Mesendoderm (in vitro differentiated cells): ENCODE results near the gene BFSP1.
A peak's percentile ranks its signal among the peaks of the same experiment; 100 is the strongest.

ENCODE experiments used
- DNase-seq: peaks from one replicate; pipeline ENCODE4 v3.0.0; 2013
- H2AK5ac ChIP-seq: 2 replicates; pipeline ENCODE4 v1.6.1; 2013; ENCODE audit warnings: low read length, inconsistent platforms
- H2BK120ac ChIP-seq: 2 replicates; pipeline ENCODE4 v1.6.1; 2013; ENCODE audit warnings: low read depth, mild to moderate bottlenecking, low read length, moderate library complexity, mixed read lengths
- H2BK15ac ChIP-seq: replicated peaks from 2 replicates; pipeline ENCODE4 v1.6.1; 2013; ENCODE audit warnings: low read depth, mild to moderate bottlenecking, moderate library complexity
- H2BK5ac ChIP-seq: 2 replicates; pipeline ENCODE4 v1.6.1; 2013; ENCODE audit warnings: low read length, inconsistent platforms
- H3K18ac ChIP-seq: 2 replicates; pipeline ENCODE4 v1.6.1; 2013; ENCODE audit warnings: mild to moderate bottlenecking, low read length, mixed read lengths
- H3K23ac ChIP-seq: one replicate; pipeline ENCODE4 v1.6.1; 2013; ENCODE audit warnings: low read length
- H3K27ac ChIP-seq: 2 replicates; pipeline ENCODE4 v1.5.1; 2013; ENCODE audit warnings: low read depth, mild to moderate bottlenecking, inconsistent platforms, low read length, moderate library complexity
- H3K27me3 ChIP-seq: 2 replicates; pipeline ENCODE4 v1.6.1; 2013; ENCODE audit warnings: low read length, control low read depth, mild to moderate bottlenecking, inconsistent platforms; ENCODE audit not compliant: insufficient read depth, poor library complexity
- H3K36me3 ChIP-seq: 2 replicates; pipeline ENCODE4 v1.6.1; 2013; ENCODE audit warnings: low read length, inconsistent platforms; ENCODE audit not compliant: control insufficient read depth, insufficient read depth
- H3K4ac ChIP-seq: one replicate; pipeline ENCODE4 v1.6.1; 2013; ENCODE audit warnings: low read depth, mild to moderate bottlenecking, low read length, moderate library complexity
- H3K4me1 ChIP-seq: 2 replicates; pipeline ENCODE4 v1.6.1; 2013; ENCODE audit warnings: low read depth, low read length, inconsistent platforms; ENCODE audit not compliant: control insufficient read depth
- H3K4me2 ChIP-seq: 2 replicates; pipeline ENCODE4 v1.6.1; 2013; ENCODE audit warnings: low read length
- H3K4me3 ChIP-seq: 2 replicates; pipeline ENCODE4 v1.5.1; 2013; ENCODE audit warnings: mild to moderate bottlenecking, low read length
- H3K56ac ChIP-seq: one replicate; pipeline ENCODE4 v1.6.1; 2013; ENCODE audit warnings: low read length
- H3K79me1 ChIP-seq: 2 replicates; pipeline ENCODE4 v1.6.1; 2013; ENCODE audit warnings: low read length, inconsistent platforms
- H3K79me2 ChIP-seq: 2 replicates; pipeline ENCODE4 v1.6.1; 2013; ENCODE audit warnings: mild to moderate bottlenecking, low read length; ENCODE audit not compliant: control insufficient read depth, insufficient read depth
- H3K9ac ChIP-seq: 2 replicates; pipeline ENCODE4 v1.6.1; 2013; ENCODE audit warnings: low read length, inconsistent platforms
- H4K5ac ChIP-seq: one replicate; pipeline ENCODE4 v1.6.1; 2013; ENCODE audit warnings: low read length
- H4K8ac ChIP-seq: one replicate; pipeline ENCODE4 v1.6.1; 2013; ENCODE audit warnings: low read depth, mild to moderate bottlenecking, control low read depth, low read length, moderate library complexity
- WGBS: extraction: QIAGEN DNeasy Blood & Tissue Kit; methylation state at CpG from one replicate; pipeline ENCODE4 v1.1.7; 2013; ENCODE audit warnings: low lambda C conversion rate, missing lambda C conversion rate; ENCODE audit not compliant: insufficient coverage; ENCODE audit errors: extremely low coverage; 5-methylcytosine and 5-hydroxymethylcytosine counted together

The BFSP1 gene

DNA sequence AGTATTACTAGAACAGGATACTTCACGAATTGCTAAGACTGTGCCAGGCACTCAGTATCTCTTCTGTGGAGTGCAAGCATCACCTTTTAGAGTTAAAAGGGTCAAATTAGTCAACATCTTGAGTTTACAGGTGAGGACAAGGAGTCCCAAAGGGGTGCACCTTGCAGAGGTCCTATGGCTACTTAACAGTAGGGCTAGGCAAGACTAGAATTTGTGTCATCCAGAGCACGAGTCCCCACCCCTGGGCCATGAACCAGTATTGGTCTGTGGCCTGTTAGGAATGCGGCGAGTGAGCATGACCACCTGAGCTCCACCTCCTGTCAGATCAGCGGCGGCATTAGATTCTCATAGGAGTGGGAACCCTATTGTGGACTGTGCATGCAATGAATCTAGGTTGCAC lies 28.2 kb upstream of the BFSP1 start:
- H3K27me3 ChIP-seq, result no peaks in the 10 kb centered on the region
- no peak overlapping the region for H3K27ac ChIP-seq
- WGBS, result no CpG with 5 or more reads among the region's 6 CpGs
- H4K5ac ChIP-seq, result no peak overlapping the region
- H2BK120ac ChIP-seq, result no peak overlapping the region
- H3K18ac ChIP-seq, result no peak overlapping the region
- no peak overlapping the region for H2AK5ac ChIP-seq
- H3K79me1 ChIP-seq, result no peaks in the 10 kb centered on the region
- no peak overlapping the region for H3K56ac ChIP-seq
- no peak overlapping the region for H3K9ac ChIP-seq
- H3K4me2 ChIP-seq, result no peak overlapping the region
- no peak overlapping the region for H3K23ac ChIP-seq
- no peak overlapping the region for H2BK15ac ChIP-seq
- H4K8ac ChIP-seq, result no peak overlapping the region
- DNase-seq, result peak; percentile 30
- peaks cover 1% of the 10 kb centered on the region for H3K4me1 ChIP-seq
- no peaks in the 10 kb centered on the region for H3K36me3 ChIP-seq
- no peaks in the 10 kb centered on the region for H3K79me2 ChIP-seq
- no peak overlapping the region for H3K4me3 ChIP-seq
- no peak overlapping the region for H3K4ac ChIP-seq
- H2BK5ac ChIP-seq, result no peak overlapping the region

DNA sequence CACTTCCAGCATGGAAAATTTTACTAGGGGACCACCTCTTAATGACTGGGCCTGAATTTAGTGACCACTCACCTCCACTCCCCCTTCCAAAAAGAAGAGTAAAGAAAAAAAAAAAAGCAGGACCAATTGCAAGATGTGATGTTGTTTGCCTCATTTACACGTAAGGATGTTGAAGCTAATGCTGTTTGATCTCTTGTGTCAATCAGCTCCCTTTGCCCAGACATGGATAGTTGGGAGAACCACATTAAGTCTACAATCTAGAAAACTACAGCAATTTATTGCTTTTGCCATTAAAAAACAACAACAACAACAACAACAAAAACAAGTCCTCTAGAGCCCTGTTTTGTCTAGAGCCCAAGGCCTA lies 27.7 kb upstream of the BFSP1 start:
- WGBS, result no CpG with 5 or more reads among the region's 1 CpG

GRCh38 chr20:17558154-17558940 lies 27.2 kb upstream of the BFSP1 start:
- H3K79me1 ChIP-seq, result no peaks in the 10 kb centered on the region
- peaks cover 1% of the 10 kb centered on the region for H3K4me1 ChIP-seq
- no peak overlapping the region for H2AK5ac ChIP-seq
- H4K5ac ChIP-seq, result no peak overlapping the region
- H3K9ac ChIP-seq, result no peak overlapping the region
- H3K23ac ChIP-seq, result no peak overlapping the region
- H3K27ac ChIP-seq, result peak overlapping the region; percentile 33
- H3K18ac ChIP-seq, result no peak overlapping the region
- no peak overlapping the region for H3K4me2 ChIP-seq
- no CpG with 5 or more reads among the region's 7 CpGs for WGBS
- H2BK15ac ChIP-seq, result no peak overlapping the region
- H3K27me3 ChIP-seq, result no peaks in the 10 kb centered on the region
- no peak overlapping the region for H2BK5ac ChIP-seq
- H3K4ac ChIP-seq, result no peak overlapping the region
- no peak overlapping the region for H3K56ac ChIP-seq
- no peak overlapping the region for H2BK120ac ChIP-seq
- no peaks in the 10 kb centered on the region for H3K36me3 ChIP-seq
- no peak overlapping the region for H3K4me3 ChIP-seq
- DNase-seq, result peak; percentile 89
- no peak overlapping the region for H4K8ac ChIP-seq
- no peaks in the 10 kb centered on the region for H3K79me2 ChIP-seq

More for the DNA sequence above, 27.7 kb upstream of the BFSP1 start:
- H3K4me3 ChIP-seq, result no peak overlapping the region
- H3K4me1 ChIP-seq, result peaks cover 1% of the 10 kb centered on the region
- H2BK5ac ChIP-seq, result no peak overlapping the region
- no peaks in the 10 kb centered on the region for H3K79me2 ChIP-seq
- no peak overlapping the region for H4K8ac ChIP-seq
- H3K18ac ChIP-seq, result no peak overlapping the region
- no peak overlapping the region for H2BK15ac ChIP-seq
- H3K23ac ChIP-seq, result no peak overlapping the region
- H2BK120ac ChIP-seq, result no peak overlapping the region
- no peak overlapping the region for H4K5ac ChIP-seq
- H3K56ac ChIP-seq, result no peak overlapping the region
- H3K79me1 ChIP-seq, result no peaks in the 10 kb centered on the region
- no peaks in the 10 kb centered on the region for H3K36me3 ChIP-seq
- no peak overlapping the region for H3K4me2 ChIP-seq
- H3K4ac ChIP-seq, result no peak overlapping the region
- no peaks in the 10 kb centered on the region for H3K27me3 ChIP-seq
- no peak overlapping the region for H2AK5ac ChIP-seq
- peak overlapping the region; percentile 8 for H3K27ac ChIP-seq
- no peak overlapping the region for H3K9ac ChIP-seq
- no peak for DNase-seq

DNA sequence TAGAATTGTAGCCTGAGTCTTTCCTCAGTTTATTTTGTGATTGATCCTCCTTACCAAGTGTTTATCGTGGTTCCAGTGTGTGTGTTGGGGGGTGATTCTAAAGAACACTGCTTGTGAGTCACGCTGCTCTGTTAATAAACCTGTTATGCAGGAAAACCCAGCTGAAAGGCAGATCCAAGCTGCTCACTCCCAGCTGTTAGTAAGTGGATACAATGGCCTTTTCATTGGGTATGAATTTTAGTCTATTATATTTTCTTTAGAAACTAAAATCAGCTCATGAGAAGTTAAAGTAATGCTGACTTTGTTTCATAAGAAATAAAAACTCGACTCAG lies 26.5 kb upstream of the BFSP1 start:
- peaks cover 1% of the 10 kb centered on the region for H3K4me1 ChIP-seq
- no peak overlapping the region for H3K56ac ChIP-seq
- no peaks in the 10 kb centered on the region for H3K36me3 ChIP-seq
- H3K4me2 ChIP-seq, result no peak overlapping the region
- no peak overlapping the region for H2AK5ac ChIP-seq
- H3K4me3 ChIP-seq, result no peak overlapping the region
- no peaks in the 10 kb centered on the region for H3K79me2 ChIP-seq
- no peak overlapping the region for H4K5ac ChIP-seq
- no peak overlapping the region for H4K8ac ChIP-seq
- H3K27ac ChIP-seq, result no peak overlapping the region
- DNase-seq, result no peak
- no peak overlapping the region for H3K18ac ChIP-seq
- H2BK5ac ChIP-seq, result no peak overlapping the region
- no peak overlapping the region for H3K4ac ChIP-seq
- H3K23ac ChIP-seq, result no peak overlapping the region
- H2BK15ac ChIP-seq, result no peak overlapping the region
- no peak overlapping the region for H2BK120ac ChIP-seq
- no CpG with 5 or more reads among the region's 3 CpGs for WGBS
- no peaks in the 10 kb centered on the region for H3K79me1 ChIP-seq
- no peaks in the 10 kb centered on the region for H3K27me3 ChIP-seq
- no peak overlapping the region for H3K9ac ChIP-seq

DNA sequence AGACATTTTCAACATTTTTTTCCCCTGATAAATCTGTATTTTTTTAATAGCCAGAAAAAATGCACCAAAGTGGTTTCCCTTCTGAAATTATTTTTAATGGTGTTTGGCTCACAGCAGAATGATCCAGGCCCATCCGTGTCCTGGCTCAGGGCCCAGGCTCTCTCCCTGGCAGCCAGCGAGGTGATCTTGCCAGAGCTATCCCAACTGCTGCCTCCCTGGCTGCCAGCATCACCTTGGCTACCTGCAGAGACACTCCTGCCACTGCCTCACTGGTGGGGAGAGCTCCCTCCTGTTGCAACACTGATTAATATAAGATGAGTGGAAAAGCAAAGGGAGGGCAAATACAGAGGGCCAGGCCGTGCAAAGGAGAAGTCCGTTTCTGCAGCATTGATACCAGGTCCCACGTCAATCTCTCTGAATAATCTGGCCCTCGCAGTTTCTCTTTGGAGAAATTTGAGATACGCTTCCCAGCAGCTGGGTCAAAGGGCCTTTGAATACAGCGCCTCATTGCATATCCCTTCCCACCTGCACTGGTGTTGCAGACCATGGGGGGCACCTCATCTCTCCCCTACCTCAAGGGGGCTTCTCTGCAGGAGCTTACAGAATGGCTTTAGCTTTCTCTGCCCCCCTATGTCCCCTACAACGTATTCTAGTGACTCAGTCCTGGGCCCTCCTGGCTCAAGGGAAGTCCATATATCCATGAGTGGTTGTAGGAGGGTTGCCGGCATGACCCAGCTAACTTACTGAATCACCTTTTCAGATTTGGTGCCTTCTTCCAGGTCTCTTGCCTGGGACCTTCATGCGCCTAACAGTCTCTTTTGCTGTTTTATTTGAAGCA lies 25.9 kb upstream of the BFSP1 start:
- WGBS, result no CpG with 5 or more reads among the region's 11 CpGs
- no peaks in the 10 kb centered on the region for H3K36me3 ChIP-seq
- no peak overlapping the region for H2BK15ac ChIP-seq
- no peak overlapping the region for H3K56ac ChIP-seq
- no peak overlapping the region for H4K8ac ChIP-seq
- H4K5ac ChIP-seq, result no peak overlapping the region
- no peak overlapping the region for H2BK120ac ChIP-seq
- DNase-seq, result no peak
- H2AK5ac ChIP-seq, result no peak overlapping the region
- H3K9ac ChIP-seq, result no peak overlapping the region
- no peak overlapping the region for H3K23ac ChIP-seq
- no peak overlapping the region for H3K27ac ChIP-seq
- no peaks in the 10 kb centered on the region for H3K79me2 ChIP-seq
- H3K4me2 ChIP-seq, result no peak overlapping the region
- no peaks in the 10 kb centered on the region for H3K27me3 ChIP-seq
- no peaks in the 10 kb centered on the region for H3K79me1 ChIP-seq
- H3K4me3 ChIP-seq, result no peak overlapping the region
- H2BK5ac ChIP-seq, result no peak overlapping the region
- no peak overlapping the region for H3K4ac ChIP-seq
- no peak overlapping the region for H3K18ac ChIP-seq
- H3K4me1 ChIP-seq, result peaks cover 1% of the 10 kb centered on the region
